PFSK-1 (cell line): ENCODE results near the gene CD44.

Experiments
- FOXP2 ChIP-seq: optimal IDR thresholded peaks from 2 replicates; pipeline ENCODE3; 2011; ENCODE audit warnings: borderline replicate concordance, control low read depth, inconsistent platforms; ENCODE audit not compliant: insufficient read depth; ENCODE audit errors: extremely low read length, extremely low read depth
- POLR2AphosphoS5 ChIP-seq: IDR thresholded peaks from 2 replicates; pipeline ENCODE4 v1.6.1; 2012; ENCODE audit warnings: low read depth, mild to moderate bottlenecking, control low read depth, low read length, moderate library complexity
- REST ChIP-seq, 2 experiments: IDR thresholded peaks; 2 replicates each; pipeline versions ENCODE4 v1.6.1 to v1.8.0; 2011 to 2012; ENCODE audit warnings: low read depth in 2 of 2, low read length in 2 of 2, control low read depth in 1 of 2, inconsistent platforms in 1 of 2, mild to moderate bottlenecking in 1 of 2, moderate library complexity in 1 of 2; ENCODE audit not compliant: insufficient read depth in 1 of 2
- SIN3A ChIP-seq: IDR thresholded peaks from 2 replicates; pipeline ENCODE4 v1.6.1; 2012; ENCODE audit warnings: mild to moderate bottlenecking, low read length, moderate library complexity, borderline replicate concordance; ENCODE audit not compliant: insufficient read depth
- TAF1 ChIP-seq: IDR thresholded peaks from 2 replicates; pipeline ENCODE4 v1.6.1; 2012; ENCODE audit warnings: low read length, control low read depth, borderline replicate concordance; ENCODE audit not compliant: insufficient read depth

CD44 gene

GRCh38 chr11:35153280-35153679 lies 14.3 kb downstream of the CD44 start:
- TF ChIP-seq TAF1 (no peak), SIN3A (no peak), FOXP2 (no peak), POLR2AphosphoS5 (no peak), REST (IDR thresholded peaks at IDR 0.05; ENCODE audit: insufficient read depth in 1 of 2, low read depth in 2 of 2, low read length in 2 of 2) (no peak)

- TF ChIP-seq TAF1, result no peak
- no peak for TF ChIP-seq SIN3A
- TF ChIP-seq POLR2AphosphoS5, result no peak
- no peak for TF ChIP-seq FOXP2
Measured at GRCh38 chr11:35154952-35155351, 16.0 kb downstream of the CD44 start.

GRCh38 chr11:35155677-35156076 lies 16.7 kb downstream of the CD44 start:
- TF ChIP-seq TAF1 (no peak), POLR2AphosphoS5 (no peak), FOXP2 (no peak), SIN3A (no peak), REST (IDR thresholded peaks at IDR 0.05; ENCODE audit: insufficient read depth in 1 of 2, low read depth in 2 of 2, low read length in 2 of 2) (no peak)

- TF ChIP-seq TAF1, result no peak
- TF ChIP-seq REST (IDR thresholded peaks at IDR 0.05; ENCODE audit: insufficient read depth in 1 of 2, low read depth in 2 of 2, low read length in 2 of 2), result no peak
- no peak for TF ChIP-seq FOXP2
Measured at GRCh38 chr11:35157814-35158700, 19.1 kb downstream of the CD44 start.

DNA sequence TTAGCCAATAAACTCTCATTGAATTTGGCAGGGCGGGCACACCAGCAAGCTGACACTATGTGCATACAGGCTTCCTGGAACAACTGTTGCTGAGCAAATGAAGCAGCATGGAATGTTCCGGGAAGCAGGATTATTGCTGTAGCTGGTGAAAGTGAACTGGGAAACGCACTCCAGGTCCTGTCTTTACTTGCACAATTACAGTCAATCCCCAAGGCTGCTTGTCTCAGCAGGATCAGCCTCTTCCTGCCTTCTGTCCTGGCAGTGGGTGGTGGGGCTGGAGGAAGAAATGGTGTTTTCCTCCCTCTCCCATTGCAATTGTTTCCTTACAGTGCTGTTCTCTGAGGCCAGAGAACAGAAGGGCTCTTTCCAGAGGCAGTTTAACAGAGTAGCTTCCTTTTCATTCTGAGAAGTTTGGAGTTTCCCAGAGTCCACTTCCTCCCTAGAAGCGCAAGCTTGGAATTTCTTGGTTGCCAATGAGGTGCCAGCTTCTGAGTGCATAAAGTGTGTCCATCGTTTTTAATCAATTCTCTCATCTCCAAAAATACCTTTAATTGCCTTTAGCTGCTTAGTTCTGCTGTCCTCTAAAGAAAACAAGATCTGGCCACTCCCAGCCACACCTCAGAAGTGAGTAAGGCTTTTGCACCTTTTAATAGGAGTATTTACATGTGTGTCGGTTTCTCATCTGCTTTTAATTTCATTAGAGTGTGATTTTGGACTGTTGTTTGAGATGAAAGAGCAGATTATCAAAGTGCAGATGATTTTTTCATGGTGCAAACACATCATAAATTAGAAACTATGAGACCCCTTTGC lies 19.9 kb downstream of the CD44 start:
- TF ChIP-seq SIN3A (peak; percentile 72; the same call in 1 of the 2 replicates), REST (IDR thresholded peaks at IDR 0.05; ENCODE audit: insufficient read depth in 1 of 2, low read depth in 2 of 2, low read length in 2 of 2) (no peak; a peak in 1 of 4 replicates), TAF1 (no peak), FOXP2 (peak; percentile 13), POLR2AphosphoS5 (no peak)
